ENCODE data around the gene ZNF771.

The ZNF771 gene

DNA sequence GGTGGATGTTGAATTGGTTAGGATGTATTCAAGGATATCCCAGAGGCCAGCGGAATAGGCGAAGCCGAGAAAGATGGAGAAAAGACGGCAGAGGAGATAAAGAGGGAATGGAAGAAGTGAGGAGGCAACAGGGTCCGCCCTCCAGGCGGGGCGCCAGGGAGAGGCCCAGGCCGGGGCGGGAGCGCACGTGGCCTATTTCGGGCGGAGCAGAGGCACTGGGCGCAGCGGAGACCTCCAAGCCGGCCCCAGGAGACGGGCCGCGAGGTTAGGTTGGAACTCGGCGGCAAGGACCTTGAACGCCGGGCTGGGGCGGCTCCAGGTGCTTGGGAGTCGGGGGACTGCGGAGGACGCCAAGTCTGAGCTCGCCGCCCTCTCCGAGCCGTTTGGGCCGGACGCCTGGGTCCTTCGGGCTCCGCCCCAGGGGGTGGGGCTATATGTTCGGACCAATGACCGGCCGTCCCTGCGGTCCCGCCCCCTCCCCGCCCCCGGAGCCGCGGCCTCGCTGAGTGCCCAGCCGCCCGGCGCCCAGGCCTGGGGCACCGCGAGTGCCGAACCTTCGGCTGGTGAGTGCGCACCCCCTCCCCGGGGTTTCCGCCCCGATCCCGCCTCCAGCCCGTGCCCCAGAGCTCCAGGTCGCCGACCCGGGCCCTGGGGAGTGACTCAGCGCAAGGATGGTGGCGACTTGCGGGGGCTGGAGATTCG lies at the start of gene ZNF771:
ZNF771 (plus strand) TSS at position 505 of the 702 bp plus-strand sequence. CDS start 448 bp downstream, outside the sequence.
- Mint-ChIP-seq H3K4me3 (peak within 1 kb of the TSS; percentile 100), H3K27ac (peak within 1 kb of the TSS; percentile 99), H3K4me1 (ENCODE audit: low read depth) (peaks cover 16% of the 10 kb centered on the region), H3K27me3 (ENCODE audit: low read depth) (no peaks in the 10 kb centered on the region), H3K9me3 (no peaks in the 10 kb centered on the region), H3K36me3 (ENCODE audit: low read depth) (peaks cover 8% of the 10 kb centered on the region)
- DNase-seq (ENCODE audit: low spot score) = peak; percentile 86

DNA sequence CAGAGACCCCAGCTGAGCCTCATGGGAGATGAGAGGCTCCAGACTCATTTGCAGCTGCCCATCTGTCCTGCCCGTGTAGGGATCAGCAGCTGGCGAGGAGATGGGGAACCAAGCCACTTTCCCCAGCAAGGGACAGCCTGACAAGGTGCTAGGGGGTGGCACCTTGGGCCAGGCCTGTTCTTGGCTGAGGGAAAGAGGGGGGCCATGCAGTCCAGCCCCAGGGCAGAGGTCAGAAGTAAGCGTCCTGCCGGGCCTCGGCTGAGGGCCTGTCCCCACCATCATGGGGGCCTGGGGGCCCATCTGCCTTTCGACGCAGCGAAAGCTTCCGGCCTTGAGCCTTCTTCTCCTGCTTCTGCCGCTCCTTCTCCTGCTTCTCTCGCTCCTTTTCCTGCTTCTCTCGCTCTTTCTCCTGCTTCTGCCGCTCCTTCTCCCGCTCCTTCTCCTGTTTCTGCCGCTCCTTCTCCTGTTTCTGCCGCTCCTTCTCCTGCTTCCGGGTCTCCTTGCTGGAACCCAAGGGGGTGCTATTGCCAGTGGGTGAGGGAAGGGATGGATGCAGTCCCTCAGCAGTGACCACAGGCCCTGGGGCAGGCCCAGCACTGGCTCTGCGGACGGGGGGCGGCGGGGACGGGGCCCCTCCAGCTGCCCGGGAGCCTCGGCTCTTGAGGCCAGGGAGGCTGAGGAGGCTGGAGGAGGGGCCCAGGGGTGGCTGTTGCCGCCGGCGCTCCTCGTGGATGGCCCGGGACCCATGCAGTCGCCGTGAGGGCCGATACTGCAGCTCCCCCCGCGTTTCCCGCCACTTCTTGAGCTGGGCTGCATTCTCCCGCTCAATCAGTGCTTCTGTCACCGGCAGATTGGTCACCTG lies 49.5 kb upstream of the ZNF771 start:
- Mint-ChIP-seq H3K4me1 (ENCODE audit: low read depth) (peaks cover 22% of the 10 kb centered on the region), H3K27me3 (ENCODE audit: low read depth) (no peaks in the 10 kb centered on the region), H3K9me3 (no peaks in the 10 kb centered on the region), H3K27ac (no peak overlapping the region), H3K4me3 (no peak overlapping the region), H3K36me3 (ENCODE audit: low read depth) (peaks cover 48% of the 10 kb centered on the region)
- no peak for DNase-seq (ENCODE audit: low spot score)

DNA sequence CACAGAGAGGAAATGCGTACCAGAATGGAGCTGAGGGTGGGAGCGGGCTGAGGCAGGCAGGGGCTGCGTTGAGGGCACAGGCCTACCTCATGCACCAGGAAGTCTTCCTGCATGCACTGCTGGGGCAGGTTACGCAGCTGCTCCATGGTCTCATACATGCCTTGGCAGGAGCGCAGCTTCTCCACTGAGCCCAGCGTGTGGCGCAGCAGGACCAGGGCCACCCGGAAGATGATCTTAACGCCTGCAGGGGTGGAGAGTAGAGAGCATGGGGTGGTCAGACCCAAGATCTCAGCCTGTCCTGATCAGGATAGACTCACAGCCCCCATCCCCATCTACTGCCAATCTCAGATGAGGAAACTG lies 48.8 kb upstream of the ZNF771 start:
- peaks cover 24% of the 10 kb centered on the region for H3K4me1 Mint-ChIP-seq (ENCODE audit: low read depth)
- no peak for DNase-seq (ENCODE audit: low spot score)
- H3K27ac Mint-ChIP-seq = no peak overlapping the region
- H3K36me3 Mint-ChIP-seq (ENCODE audit: low read depth) = peaks cover 49% of the 10 kb centered on the region
- H3K4me3 Mint-ChIP-seq = no peak overlapping the region
- no peaks in the 10 kb centered on the region for H3K27me3 Mint-ChIP-seq (ENCODE audit: low read depth)
- H3K9me3 Mint-ChIP-seq = no peaks in the 10 kb centered on the region

DNA sequence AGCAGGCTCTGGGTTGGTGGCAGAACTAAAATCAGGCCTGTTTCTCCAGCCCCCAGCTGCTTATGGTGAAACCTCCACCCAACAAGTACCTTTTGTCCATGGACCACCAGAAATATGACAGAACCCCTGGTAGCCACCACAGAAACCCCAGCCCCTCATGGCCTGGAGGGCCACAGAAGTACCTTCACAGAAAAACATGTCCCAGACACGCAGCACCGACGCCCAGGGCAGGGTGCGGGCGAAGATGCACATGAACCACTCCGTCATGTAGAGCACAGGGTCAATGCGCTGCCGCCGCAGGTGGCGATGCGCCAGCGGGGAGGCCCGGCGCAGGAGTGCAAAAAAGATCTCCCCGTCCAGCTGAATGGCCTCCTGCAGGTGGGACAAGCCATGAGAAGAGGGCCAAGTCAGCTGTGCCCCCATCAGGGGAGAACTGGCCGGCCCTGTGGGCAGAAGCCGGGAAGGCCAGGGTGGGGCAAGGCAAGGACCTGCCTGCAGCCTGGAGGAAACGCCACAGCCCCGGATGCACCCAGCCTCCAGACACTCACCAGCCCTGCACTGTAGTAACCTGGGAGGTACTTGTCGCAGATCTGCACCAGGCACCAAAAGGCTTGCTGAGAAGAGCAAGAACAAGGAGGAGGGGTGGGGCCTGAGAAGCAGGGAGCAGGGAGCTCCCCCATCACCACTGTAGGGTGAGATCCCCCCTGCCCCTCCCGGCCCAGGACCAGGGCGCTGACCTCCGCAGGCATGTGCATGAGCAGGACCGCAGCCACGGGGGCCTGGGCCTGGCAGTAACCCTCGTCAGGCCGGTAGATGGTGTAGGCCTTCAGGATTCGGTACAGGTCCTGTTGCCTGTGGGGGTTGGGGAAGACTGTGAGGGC lies 48.2 kb upstream of the ZNF771 start:
- Mint-ChIP-seq H3K27me3 (ENCODE audit: low read depth) (no peaks in the 10 kb centered on the region), H3K9me3 (no peaks in the 10 kb centered on the region), H3K27ac (no peak overlapping the region), H3K36me3 (ENCODE audit: low read depth) (peaks cover 43% of the 10 kb centered on the region), H3K4me3 (no peak overlapping the region), H3K4me1 (ENCODE audit: low read depth) (peaks cover 22% of the 10 kb centered on the region)
- no peak for DNase-seq (ENCODE audit: low spot score)

DNA sequence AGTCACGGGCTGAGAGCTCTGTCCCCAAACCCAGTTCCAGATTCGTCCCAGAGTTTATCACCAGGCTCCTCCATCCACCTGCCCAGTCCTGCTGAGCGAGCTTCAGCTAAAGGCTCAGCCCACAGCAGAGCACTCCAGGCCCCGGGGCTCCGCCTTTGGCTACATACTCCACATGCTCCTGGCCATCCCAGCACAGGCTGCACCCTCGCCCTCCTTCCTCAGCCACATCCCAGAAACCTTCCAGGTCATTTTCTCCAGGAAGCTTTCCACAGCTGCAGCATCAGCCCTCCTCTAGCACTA lies 47.6 kb upstream of the ZNF771 start:
- peaks cover 21% of the 10 kb centered on the region for H3K4me1 Mint-ChIP-seq (ENCODE audit: low read depth)
- no peaks in the 10 kb centered on the region for H3K9me3 Mint-ChIP-seq
- peaks cover 45% of the 10 kb centered on the region for H3K36me3 Mint-ChIP-seq (ENCODE audit: low read depth)
- peak overlapping the region; percentile 46 for H3K27ac Mint-ChIP-seq
- H3K4me3 Mint-ChIP-seq = no peak overlapping the region
- no peak for DNase-seq (ENCODE audit: low spot score)
- no peaks in the 10 kb centered on the region for H3K27me3 Mint-ChIP-seq (ENCODE audit: low read depth)

DNA sequence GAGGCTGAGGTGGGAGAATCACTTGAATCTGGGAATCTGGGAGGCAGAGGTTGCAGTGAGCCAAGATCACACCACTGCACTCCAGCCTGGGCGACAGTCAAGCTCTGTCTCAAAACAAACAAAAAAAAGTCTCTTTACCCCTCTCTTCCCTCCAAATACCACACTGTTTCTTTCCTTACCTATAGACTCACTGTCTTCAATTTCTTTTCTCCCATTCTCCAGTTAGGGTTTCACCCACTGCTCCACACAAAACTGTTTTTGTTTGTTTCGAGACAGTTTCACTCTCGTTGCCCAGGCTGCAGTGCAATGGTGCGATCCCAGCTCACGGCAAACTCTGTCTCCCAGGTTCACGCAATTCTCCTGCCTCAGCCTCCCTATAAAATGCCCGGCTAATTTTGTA lies 46.2 kb upstream of the ZNF771 start:
- no peaks in the 10 kb centered on the region for H3K9me3 Mint-ChIP-seq
- DNase-seq (ENCODE audit: low spot score) = no peak
- H3K27ac Mint-ChIP-seq = no peak overlapping the region
- no peak overlapping the region for H3K4me3 Mint-ChIP-seq
- peaks cover 16% of the 10 kb centered on the region for H3K4me1 Mint-ChIP-seq (ENCODE audit: low read depth)
- peaks cover 48% of the 10 kb centered on the region for H3K36me3 Mint-ChIP-seq (ENCODE audit: low read depth)
- H3K27me3 Mint-ChIP-seq (ENCODE audit: low read depth) = no peaks in the 10 kb centered on the region

DNA sequence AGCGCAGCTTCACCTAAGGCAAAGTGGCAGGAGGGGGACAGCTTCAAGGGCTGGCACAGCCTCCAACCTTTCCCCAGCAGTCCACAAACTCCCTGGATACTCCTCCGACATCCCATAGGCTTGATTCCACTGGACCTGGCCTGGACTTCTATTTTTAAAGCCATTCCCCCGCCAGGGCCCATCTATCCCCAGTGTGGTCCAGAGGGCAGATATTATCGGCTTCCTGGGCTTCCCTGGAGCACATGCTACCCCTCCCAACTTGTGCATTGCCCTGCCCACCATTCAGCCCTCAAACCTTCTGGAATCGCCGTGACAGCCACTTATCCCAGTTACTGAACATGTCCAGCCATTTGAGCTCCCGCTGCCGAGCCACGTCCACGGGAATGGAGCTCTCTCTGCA lies 42.2 kb upstream of the ZNF771 start:
- H3K4me1 Mint-ChIP-seq (ENCODE audit: low read depth) = peaks cover 28% of the 10 kb centered on the region
- H3K9me3 Mint-ChIP-seq = no peaks in the 10 kb centered on the region
- H3K27ac Mint-ChIP-seq = no peak overlapping the region
- DNase-seq (ENCODE audit: low spot score) = no peak
- peaks cover 49% of the 10 kb centered on the region for H3K36me3 Mint-ChIP-seq (ENCODE audit: low read depth)
- H3K27me3 Mint-ChIP-seq (ENCODE audit: low read depth) = no peaks in the 10 kb centered on the region
- no peak overlapping the region for H3K4me3 Mint-ChIP-seq

DNA sequence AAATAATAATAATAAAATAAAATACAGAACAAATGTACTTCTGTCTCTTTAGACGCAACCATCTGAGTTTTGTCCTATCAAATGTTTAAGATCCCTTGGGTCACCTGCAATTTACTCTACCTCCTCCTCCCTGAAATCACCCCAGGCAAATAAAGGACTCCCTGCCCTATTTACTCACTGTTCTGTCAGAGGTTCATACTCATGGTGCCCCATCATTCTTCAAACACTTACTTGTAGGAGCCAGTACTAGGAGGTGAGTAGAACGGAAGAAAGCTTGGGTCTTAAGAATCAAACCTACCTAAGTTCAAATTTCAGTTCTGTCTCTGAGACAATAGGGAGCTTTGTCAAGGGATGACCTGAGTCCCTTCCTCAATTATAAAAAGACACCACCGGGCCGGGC lies 40.9 kb upstream of the ZNF771 start:
- Mint-ChIP-seq H3K27me3 (ENCODE audit: low read depth) (no peaks in the 10 kb centered on the region), H3K36me3 (ENCODE audit: low read depth) (peaks cover 39% of the 10 kb centered on the region), H3K27ac (no peak overlapping the region), H3K4me3 (peak overlapping the region; percentile 89), H3K4me1 (ENCODE audit: low read depth) (peaks cover 34% of the 10 kb centered on the region), H3K9me3 (no peaks in the 10 kb centered on the region)
- no peak for DNase-seq (ENCODE audit: low spot score)

DNA sequence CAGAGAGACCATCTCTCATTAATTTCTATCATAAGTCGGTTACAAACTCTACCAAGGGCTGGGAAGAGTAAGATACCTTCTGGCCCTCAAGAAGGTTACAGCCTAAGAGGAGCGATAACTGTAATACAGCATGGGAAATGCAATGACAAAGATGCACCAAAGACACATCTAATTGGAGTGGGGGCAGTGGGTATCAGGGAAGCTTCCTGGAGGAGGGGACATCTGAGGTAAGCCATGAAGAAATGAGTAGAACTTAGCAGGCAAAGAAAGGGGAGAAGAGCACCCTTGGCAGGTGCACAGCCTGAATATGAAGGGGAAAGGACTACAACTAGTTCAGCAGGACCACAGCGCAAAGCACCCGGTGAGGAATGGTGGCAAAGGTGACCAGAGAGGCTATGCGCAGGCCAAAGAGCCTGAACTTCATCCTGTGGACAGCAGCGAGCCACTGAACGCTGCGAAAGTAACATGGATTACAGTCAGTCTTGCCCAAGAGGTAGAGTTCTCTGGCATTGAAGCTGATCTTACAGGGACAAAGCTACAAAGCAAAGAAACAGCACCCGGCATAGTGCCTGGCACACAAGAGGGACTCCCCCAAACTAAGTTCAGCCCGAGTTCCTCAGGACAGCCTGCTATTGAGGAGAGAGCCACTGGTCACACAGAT lies 39.9 kb upstream of the ZNF771 start:
- Mint-ChIP-seq H3K27me3 (ENCODE audit: low read depth) (no peaks in the 10 kb centered on the region), H3K4me1 (ENCODE audit: low read depth) (peaks cover 39% of the 10 kb centered on the region), H3K27ac (peak overlapping the region; percentile 28), H3K9me3 (no peaks in the 10 kb centered on the region), H3K4me3 (peak overlapping the region; percentile 89), H3K36me3 (ENCODE audit: low read depth) (peaks cover 36% of the 10 kb centered on the region)
- no peak for DNase-seq (ENCODE audit: low spot score)

DNA sequence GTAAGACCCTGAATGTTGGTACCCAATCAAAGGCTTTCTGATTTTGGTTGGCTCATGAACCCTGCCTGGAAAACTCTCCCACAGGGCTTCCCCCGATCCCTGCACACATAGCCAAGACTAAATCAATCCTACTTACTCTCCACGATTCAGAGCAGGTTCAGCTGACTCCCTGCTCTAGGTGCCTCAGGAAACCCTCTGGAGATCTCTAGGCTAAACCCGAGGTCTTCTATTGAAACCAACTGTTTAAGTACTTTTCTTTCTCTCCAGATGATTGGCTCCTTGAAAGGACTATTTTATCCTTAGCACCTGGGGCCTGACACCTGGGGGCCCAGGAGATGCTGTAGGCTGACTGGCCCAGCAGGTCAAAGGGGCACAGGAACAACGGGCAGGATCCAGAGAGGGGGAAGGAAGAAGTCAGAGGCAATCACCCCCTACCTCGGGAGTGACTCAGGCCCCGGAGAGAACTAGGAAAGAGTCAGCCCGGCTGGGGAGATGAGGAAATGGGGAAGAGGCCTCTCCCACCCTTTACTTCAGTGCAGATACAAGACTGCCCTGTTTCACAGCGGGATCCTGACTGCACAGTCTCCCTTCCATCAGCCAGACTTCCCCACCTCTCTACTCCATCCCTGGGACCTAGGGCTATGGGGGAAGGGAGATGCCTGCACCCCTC lies 39.1 kb upstream of the ZNF771 start:
- no peaks in the 10 kb centered on the region for H3K27me3 Mint-ChIP-seq (ENCODE audit: low read depth)

DNA sequence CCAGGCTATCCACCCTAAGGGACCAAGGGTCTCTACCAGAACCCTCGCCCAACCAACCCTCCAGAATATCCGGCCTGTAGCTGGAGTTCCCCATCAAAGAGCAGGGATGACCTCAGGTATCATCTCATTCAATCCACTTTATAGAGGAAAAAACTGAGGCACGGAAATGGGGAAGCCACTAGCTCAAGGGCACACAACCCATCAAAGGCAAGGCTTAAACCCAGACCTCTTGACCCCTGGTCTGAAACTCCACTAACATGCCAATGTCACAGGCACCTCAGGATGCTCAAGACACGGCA lies 38.7 kb upstream of the ZNF771 start:
- H3K9me3 Mint-ChIP-seq = no peaks in the 10 kb centered on the region
- no peak for DNase-seq (ENCODE audit: low spot score)
- H3K4me1 Mint-ChIP-seq (ENCODE audit: low read depth) = peaks cover 37% of the 10 kb centered on the region
- no peaks in the 10 kb centered on the region for H3K27me3 Mint-ChIP-seq (ENCODE audit: low read depth)
- peak overlapping the region; percentile 89 for H3K4me3 Mint-ChIP-seq
- peaks cover 28% of the 10 kb centered on the region for H3K36me3 Mint-ChIP-seq (ENCODE audit: low read depth)
- peak overlapping the region; percentile 37 for H3K27ac Mint-ChIP-seq

More for the DNA sequence above, 39.1 kb upstream of the ZNF771 start:
- peak overlapping the region; percentile 89 for H3K4me3 Mint-ChIP-seq
- DNase-seq (ENCODE audit: low spot score) = no peak
- H3K4me1 Mint-ChIP-seq (ENCODE audit: low read depth) = peaks cover 37% of the 10 kb centered on the region
- no peaks in the 10 kb centered on the region for H3K9me3 Mint-ChIP-seq
- H3K36me3 Mint-ChIP-seq (ENCODE audit: low read depth) = peaks cover 30% of the 10 kb centered on the region
- peak overlapping the region; percentile 37 for H3K27ac Mint-ChIP-seq

DNA sequence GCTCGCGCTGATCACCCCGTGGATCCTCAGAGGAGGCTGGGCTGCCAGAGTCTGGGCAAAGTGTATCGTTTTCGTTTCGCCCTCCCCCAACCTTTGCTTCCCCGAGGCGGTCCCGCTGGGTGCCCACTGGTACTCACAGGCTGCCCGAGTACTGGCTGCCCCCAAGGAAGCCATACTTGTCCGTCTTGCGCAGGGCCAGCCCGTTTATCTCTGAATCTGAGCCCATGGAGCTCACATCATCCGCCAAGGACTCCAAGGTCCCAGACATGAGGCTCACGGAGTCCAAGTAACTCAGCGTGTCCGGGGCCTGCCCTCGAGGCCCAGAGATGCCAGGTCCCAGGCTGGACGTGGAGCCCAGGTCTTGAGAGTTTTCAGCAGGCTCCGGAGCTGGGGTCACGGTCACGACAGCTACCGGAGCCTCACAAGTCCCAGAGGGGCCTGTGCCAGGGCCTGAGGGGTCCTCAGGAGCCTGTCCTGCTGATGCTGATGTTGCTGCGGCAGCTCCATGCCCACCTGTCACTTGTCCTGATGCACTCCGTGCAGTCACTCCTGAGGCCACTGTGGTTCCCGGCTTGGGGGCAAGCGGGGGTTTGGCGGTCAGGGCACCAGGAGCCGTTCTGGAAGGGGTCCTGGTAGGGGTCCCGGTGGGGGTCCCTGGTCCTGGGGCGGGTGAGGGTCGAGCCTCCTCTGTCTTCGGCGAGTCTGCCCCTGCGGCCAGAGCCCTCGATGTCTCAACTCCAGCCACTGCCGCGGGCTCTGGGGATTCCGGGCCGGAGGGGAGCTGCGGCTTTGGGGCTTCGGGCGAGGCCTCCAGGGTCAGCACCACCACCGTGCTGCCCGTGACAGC lies 38.1 kb upstream of the ZNF771 start:
- Mint-ChIP-seq H3K4me3 (peak overlapping the region; percentile 89), H3K9me3 (no peaks in the 10 kb centered on the region), H3K27ac (peak overlapping the region; percentile 37), H3K4me1 (ENCODE audit: low read depth) (peaks cover 37% of the 10 kb centered on the region), H3K27me3 (ENCODE audit: low read depth) (no peaks in the 10 kb centered on the region), H3K36me3 (ENCODE audit: low read depth) (peaks cover 26% of the 10 kb centered on the region)
- DNase-seq (ENCODE audit: low spot score) = no peak
